SK-N-SH (cell line): ENCODE measurements around the gene SNPH. TPM values are rescaled to one million over a fixed set of nuclear protein-coding genes. Genes with fewer than 3 reads are reported as not detected.

Experiments used
- CTCF ChIA-PET: fragments of 300-600, 350-600 bp; formaldehyde crosslinking; extraction: SDS; loops from one replicate; lab custom pipeline; 2021; lab: Yijun Ruan, JAX
- POLR2A ChIA-PET: fragments of 350-600 bp; sonication (Branson Sonifier 250); formaldehyde crosslinking; extraction: SDS; loops from one replicate; lab custom pipeline; 2020; ENCODE audit warnings: antibody characterized with exemption, inconsistent platforms; lab: Yijun Ruan, JAX
- DNase-seq: peaks from one replicate; pipeline ENCODE4 v3.0.0; 2012
- H2AFZ ChIP-seq: fragments of 200-600 bp; sonication (generic); 2 replicates; pipeline ENCODE4 v1.8.1; 2016; ENCODE audit warnings: antibody characterized with exemption, mild to moderate bottlenecking, low read depth
- H3F3A ChIP-seq: fragments of 200-600 bp; sonication (generic); replicated peaks from 2 replicates; pipeline ENCODE3; 2016; ENCODE audit warnings: antibody characterized with exemption, mild to moderate bottlenecking; ENCODE audit not compliant: insufficient read depth
- H3K27ac ChIP-seq, 2 experiments: fragments of 200-500 bp in 1 of 2; fragments of 200-600 bp in 1 of 2; sonication (Bioruptor generic) in 1 of 2; sonication (generic), shearing (Covaris generic) in 1 of 2; 2 replicates each; pipeline versions ENCODE4 v1.5.1 to v1.6.1; 2014 to 2016; ENCODE audit warnings: low read depth in 2 of 2, inconsistent platforms in 1 of 2, low read length in 1 of 2, mild to moderate bottlenecking in 1 of 2, mixed read lengths in 1 of 2
- H3K27me3 ChIP-seq: fragments of 200-600 bp; sonication (generic), shearing (Covaris generic); 2 replicates; pipeline ENCODE4 v1.6.1; 2016; ENCODE audit warnings: mixed run types; ENCODE audit not compliant: insufficient read depth
- H3K36me3 ChIP-seq, 2 experiments: fragments of 200-500 bp in 1 of 2; fragments of 200-600 bp in 1 of 2; sonication (Bioruptor generic) in 1 of 2; sonication (generic) in 1 of 2; replicated peaks in 1 of 2; 2 replicates each; pipeline versions ENCODE3 to v1.5.1; 2014 to 2016; ENCODE audit warnings: low read length in 1 of 2, mild to moderate bottlenecking in 1 of 2; ENCODE audit not compliant: insufficient read depth in 2 of 2, control insufficient read depth in 1 of 2
- H3K4me1 ChIP-seq, 2 experiments: fragments of 200-500 bp in 1 of 2; fragments of 200-600 bp in 1 of 2; sonication (Bioruptor generic) in 1 of 2; sonication (generic), shearing (Covaris generic) in 1 of 2; 2 replicates each; pipeline versions ENCODE4 v1.5.1 to v1.6.1; 2014 to 2016; ENCODE audit warnings: low read depth in 1 of 2, low read length in 1 of 2, mixed run types in 1 of 2; ENCODE audit not compliant: insufficient read depth in 2 of 2, control insufficient read depth in 1 of 2
- H3K4me2 ChIP-seq: fragments of 200-600 bp; sonication (generic), shearing (Covaris generic); 2 replicates; pipeline ENCODE4 v1.6.1; 2017; ENCODE audit warnings: mixed run types
- H3K4me3 ChIP-seq, 2 experiments: fragments of 200-500 bp in 1 of 2; fragments of 200-600 bp in 1 of 2; sonication (Bioruptor generic) in 1 of 2; sonication (generic), shearing (Covaris generic) in 1 of 2; 2 replicates each; pipeline versions ENCODE4 v1.5.1 to v1.8.1; 2014 to 2016; ENCODE audit warnings: low read depth in 2 of 2, inconsistent platforms in 1 of 2, low read length in 1 of 2, mild to moderate bottlenecking in 1 of 2, mixed read lengths in 1 of 2, moderate library complexity in 1 of 2
- H3K79me2 ChIP-seq: fragments of 200-600 bp; sonication (generic); 2 replicates; pipeline ENCODE4 v1.8.1; 2017; ENCODE audit warnings: mild to moderate bottlenecking; ENCODE audit not compliant: insufficient read depth
- H3K9ac ChIP-seq: fragments of 200-600 bp; sonication (generic); 2 replicates; pipeline ENCODE4 v1.6.1; 2017; ENCODE audit warnings: mixed run types
- H3K9me2 ChIP-seq: fragments of 200-600 bp; sonication (generic); 2 replicates; pipeline ENCODE4 v1.6.1; 2017; ENCODE audit warnings: mixed run types
- H3K9me3 ChIP-seq: fragments of 200-600 bp; sonication (generic); 2 replicates; pipeline ENCODE4 v1.6.1; 2017; ENCODE audit warnings: mixed run types, mild to moderate bottlenecking, moderate library complexity
- H4K20me1 ChIP-seq: fragments of 200-600 bp; sonication (generic); 2 replicates; pipeline ENCODE4 v1.6.1; 2017; ENCODE audit warnings: mild to moderate bottlenecking, mixed run types; ENCODE audit not compliant: insufficient read depth
- EP300 ChIP-seq, 2 experiments: IDR thresholded peaks; 2 replicates each; pipeline versions ENCODE4 v1.4.0 to v1.6.1; 2012; ENCODE audit warnings: borderline replicate concordance in 1 of 2, low read depth in 1 of 2, low read length in 1 of 2
- EZH2phosphoT487 ChIP-seq: fragments of 200-600 bp; sonication (generic); IDR thresholded peaks from 2 replicates; pipeline ENCODE4 v1.6.1; 2017; ENCODE audit warnings: low read depth, mixed run types, mild to moderate bottlenecking, antibody characterized with exemption, moderate library complexity, borderline replicate concordance
- GATA2 ChIP-seq: sonication (generic); formaldehyde crosslinking; IDR thresholded peaks from 2 replicates; pipeline ENCODE4 v1.5.0; 2020; ENCODE audit warnings: mild to moderate bottlenecking, missing genetic modification reagents
- NRF1 ChIP-seq: IDR thresholded peaks from 2 replicates; pipeline ENCODE4 v1.6.1; 2012; ENCODE audit warnings: low read depth, mild to moderate bottlenecking, low read length
- POLR2AphosphoS5 ChIP-seq: IDR thresholded peaks from 2 replicates; pipeline ENCODE4 v1.6.1; 2012; ENCODE audit warnings: low read depth, low read length
- RXRA ChIP-seq: IDR thresholded peaks from 2 replicates; pipeline ENCODE4 v1.4.0; 2012; ENCODE audit warnings: low read depth, mild to moderate bottlenecking, borderline replicate concordance
- SIN3A ChIP-seq: IDR thresholded peaks from 2 replicates; pipeline ENCODE4 v1.6.1; 2012; ENCODE audit warnings: low read depth, mild to moderate bottlenecking, low read length, moderate library complexity, borderline replicate concordance
- TAF1 ChIP-seq: IDR thresholded peaks from 2 replicates; pipeline ENCODE4 v1.6.1; 2012; ENCODE audit warnings: low read depth, mild to moderate bottlenecking, low read length, moderate library complexity, borderline replicate concordance
- TCF12 ChIP-seq: IDR thresholded peaks from 2 replicates; pipeline ENCODE4 v1.4.0; 2012
- YY1 ChIP-seq: IDR thresholded peaks from 2 replicates; pipeline ENCODE4 v1.4.0; 2012; ENCODE audit warnings: low read depth, mild to moderate bottlenecking
- WGBS: methylation state at CpG from one replicate; pipeline ENCODE4 v1.1.6; 2017; ENCODE audit warnings: low lambda C conversion rate; 5-methylcytosine and 5-hydroxymethylcytosine counted together
- polyA plus RNA-seq, 3 experiments: library from polyadenylated mRNA; depleted of rRNA; stranded (reverse); fragments of >200 nt; gene quantifications; 2 replicates each; pipeline ENCODE4 v1.2.3, GENCODE V29; 2012
- TF ChIP-seq, protein P1 (sequence below): IDR thresholded peaks from 2 replicates; pipeline ENCODE4 v1.4.0; 2012; ENCODE audit warnings: low read depth, borderline replicate concordance
- TF ChIP-seq, protein P2 (sequence below): IDR thresholded peaks from 2 replicates; pipeline ENCODE4; 2012
- TF ChIP-seq, protein P3 (sequence below): IDR thresholded peaks from 2 replicates; pipeline ENCODE4 v1.6.1; 2012; ENCODE audit warnings: mild to moderate bottlenecking, low read depth, low read length, moderate library complexity
- TF ChIP-seq, protein P4 (sequence below): fragments of 150-350 bp; IDR thresholded peaks from 2 replicates; pipeline ENCODE4 v1.6.1; 2017; ENCODE audit warnings: antibody characterized with exemption, low read length, low read depth, borderline replicate concordance
- TF ChIP-seq, protein P5 (sequence below): fragments of 200-600 bp; sonication (generic); IDR thresholded peaks from 2 replicates; pipeline ENCODE4 v1.6.1; 2017; ENCODE audit warnings: antibody characterized with exemption, mild to moderate bottlenecking, moderate library complexity

SNPH gene
- polyA plus RNA-seq, 1 of the 3 experiments (the other 2 are of a cell fraction): 2.5 TPM

DNA sequence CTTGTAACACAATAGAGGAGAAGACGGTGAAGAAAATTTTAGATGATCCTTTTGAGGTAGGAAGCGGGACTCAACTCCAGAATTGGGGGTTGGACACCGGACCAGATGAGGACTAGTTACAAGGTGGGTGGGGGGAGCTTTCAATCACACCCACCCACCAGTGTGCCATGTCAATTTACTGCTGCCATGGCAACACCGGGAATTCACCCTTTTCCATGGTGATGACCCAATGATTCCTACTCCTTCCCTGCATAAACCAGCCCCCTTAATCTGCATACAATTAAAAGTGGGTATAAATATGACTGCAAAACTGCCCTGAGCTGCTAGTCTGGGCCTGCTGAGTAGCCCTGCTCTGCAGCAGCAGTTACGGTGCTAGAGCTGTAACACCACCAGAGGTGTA is 25.5 kb upstream of the SNPH start:
- 85% methylated on average over 5 of the region's 5 CpGs for WGBS
- Histone ChIP-seq H2AFZ (no peak overlapping the region), H3K4me3 (no peak overlapping the region), H3K9me2 (no peaks in the 10 kb centered on the region), H3K4me2 (no peak overlapping the region), H3K36me3 (no peaks in the 10 kb centered on the region), H3K4me1 (peaks cover 0 to 4% of the 10 kb centered on the region in 2 experiments; a peak in 2 of 4 replicates), H3K27me3 (no peaks in the 10 kb centered on the region), H4K20me1 (no peaks in the 10 kb centered on the region), H3F3A (peaks cover 7% of the 10 kb centered on the region), H3K27ac (no peak overlapping the region), H3K79me2 (no peaks in the 10 kb centered on the region), H3K9me3 (no peaks in the 10 kb centered on the region), H3K9ac (no peak overlapping the region)
- TF ChIP-seq RXRA (no peak), YY1 (no peak), NRF1 (no peak), POLR2AphosphoS5 (no peak), TCF12 (no peak), EZH2phosphoT487 (no peak), TAF1 (no peak), SIN3A (no peak), EP300 (IDR thresholded peaks at IDR 0.05; ENCODE audit: borderline replicate concordance in 1 of 2, low read depth in 1 of 2, low read length in 1 of 2) (no peak), GATA2 (CRISPR knock-in tag) (no peak)
- TF ChIP-seq, protein P1, sequence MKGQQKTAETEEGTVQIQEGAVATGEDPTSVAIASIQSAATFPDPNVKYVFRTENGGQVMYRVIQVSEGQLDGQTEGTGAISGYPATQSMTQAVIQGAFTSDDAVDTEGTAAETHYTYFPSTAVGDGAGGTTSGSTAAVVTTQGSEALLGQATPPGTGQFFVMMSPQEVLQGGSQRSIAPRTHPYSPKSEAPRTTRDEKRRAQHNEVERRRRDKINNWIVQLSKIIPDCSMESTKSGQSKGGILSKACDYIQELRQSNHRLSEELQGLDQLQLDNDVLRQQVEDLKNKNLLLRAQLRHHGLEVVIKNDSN: no peak
- TF ChIP-seq, protein P2, sequence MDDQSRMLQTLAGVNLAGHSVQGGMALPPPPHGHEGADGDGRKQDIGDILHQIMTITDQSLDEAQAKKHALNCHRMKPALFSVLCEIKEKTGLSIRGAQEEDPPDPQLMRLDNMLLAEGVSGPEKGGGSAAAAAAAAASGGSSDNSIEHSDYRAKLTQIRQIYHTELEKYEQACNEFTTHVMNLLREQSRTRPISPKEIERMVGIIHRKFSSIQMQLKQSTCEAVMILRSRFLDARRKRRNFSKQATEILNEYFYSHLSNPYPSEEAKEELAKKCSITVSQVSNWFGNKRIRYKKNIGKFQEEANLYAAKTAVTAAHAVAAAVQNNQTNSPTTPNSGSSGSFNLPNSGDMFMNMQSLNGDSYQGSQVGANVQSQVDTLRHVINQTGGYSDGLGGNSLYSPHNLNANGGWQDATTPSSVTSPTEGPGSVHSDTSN: no peak
- TF ChIP-seq, protein P3, sequence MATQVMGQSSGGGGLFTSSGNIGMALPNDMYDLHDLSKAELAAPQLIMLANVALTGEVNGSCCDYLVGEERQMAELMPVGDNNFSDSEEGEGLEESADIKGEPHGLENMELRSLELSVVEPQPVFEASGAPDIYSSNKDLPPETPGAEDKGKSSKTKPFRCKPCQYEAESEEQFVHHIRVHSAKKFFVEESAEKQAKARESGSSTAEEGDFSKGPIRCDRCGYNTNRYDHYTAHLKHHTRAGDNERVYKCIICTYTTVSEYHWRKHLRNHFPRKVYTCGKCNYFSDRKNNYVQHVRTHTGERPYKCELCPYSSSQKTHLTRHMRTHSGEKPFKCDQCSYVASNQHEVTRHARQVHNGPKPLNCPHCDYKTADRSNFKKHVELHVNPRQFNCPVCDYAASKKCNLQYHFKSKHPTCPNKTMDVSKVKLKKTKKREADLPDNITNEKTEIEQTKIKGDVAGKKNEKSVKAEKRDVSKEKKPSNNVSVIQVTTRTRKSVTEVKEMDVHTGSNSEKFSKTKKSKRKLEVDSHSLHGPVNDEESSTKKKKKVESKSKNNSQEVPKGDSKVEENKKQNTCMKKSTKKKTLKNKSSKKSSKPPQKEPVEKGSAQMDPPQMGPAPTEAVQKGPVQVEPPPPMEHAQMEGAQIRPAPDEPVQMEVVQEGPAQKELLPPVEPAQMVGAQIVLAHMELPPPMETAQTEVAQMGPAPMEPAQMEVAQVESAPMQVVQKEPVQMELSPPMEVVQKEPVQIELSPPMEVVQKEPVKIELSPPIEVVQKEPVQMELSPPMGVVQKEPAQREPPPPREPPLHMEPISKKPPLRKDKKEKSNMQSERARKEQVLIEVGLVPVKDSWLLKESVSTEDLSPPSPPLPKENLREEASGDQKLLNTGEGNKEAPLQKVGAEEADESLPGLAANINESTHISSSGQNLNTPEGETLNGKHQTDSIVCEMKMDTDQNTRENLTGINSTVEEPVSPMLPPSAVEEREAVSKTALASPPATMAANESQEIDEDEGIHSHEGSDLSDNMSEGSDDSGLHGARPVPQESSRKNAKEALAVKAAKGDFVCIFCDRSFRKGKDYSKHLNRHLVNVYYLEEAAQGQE: no peak
- TF ChIP-seq, protein P4, sequence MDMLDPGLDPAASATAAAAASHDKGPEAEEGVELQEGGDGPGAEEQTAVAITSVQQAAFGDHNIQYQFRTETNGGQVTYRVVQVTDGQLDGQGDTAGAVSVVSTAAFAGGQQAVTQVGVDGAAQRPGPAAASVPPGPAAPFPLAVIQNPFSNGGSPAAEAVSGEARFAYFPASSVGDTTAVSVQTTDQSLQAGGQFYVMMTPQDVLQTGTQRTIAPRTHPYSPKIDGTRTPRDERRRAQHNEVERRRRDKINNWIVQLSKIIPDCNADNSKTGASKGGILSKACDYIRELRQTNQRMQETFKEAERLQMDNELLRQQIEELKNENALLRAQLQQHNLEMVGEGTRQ: no peak
- TF ChIP-seq, protein P5, sequence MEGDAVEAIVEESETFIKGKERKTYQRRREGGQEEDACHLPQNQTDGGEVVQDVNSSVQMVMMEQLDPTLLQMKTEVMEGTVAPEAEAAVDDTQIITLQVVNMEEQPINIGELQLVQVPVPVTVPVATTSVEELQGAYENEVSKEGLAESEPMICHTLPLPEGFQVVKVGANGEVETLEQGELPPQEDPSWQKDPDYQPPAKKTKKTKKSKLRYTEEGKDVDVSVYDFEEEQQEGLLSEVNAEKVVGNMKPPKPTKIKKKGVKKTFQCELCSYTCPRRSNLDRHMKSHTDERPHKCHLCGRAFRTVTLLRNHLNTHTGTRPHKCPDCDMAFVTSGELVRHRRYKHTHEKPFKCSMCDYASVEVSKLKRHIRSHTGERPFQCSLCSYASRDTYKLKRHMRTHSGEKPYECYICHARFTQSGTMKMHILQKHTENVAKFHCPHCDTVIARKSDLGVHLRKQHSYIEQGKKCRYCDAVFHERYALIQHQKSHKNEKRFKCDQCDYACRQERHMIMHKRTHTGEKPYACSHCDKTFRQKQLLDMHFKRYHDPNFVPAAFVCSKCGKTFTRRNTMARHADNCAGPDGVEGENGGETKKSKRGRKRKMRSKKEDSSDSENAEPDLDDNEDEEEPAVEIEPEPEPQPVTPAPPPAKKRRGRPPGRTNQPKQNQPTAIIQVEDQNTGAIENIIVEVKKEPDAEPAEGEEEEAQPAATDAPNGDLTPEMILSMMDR: no peak
- ChIA-PET CTCF (no interaction called here), POLR2A (no interaction called here)
- DNase-seq: no peak
